C4-2B (cell line): ENCODE results near the gene PCDHGC5.

Source experiments
- H3K27ac ChIP-seq: fragments of 450-650 bp; 2 replicates; pipeline ENCODE4 v1.5.1; 2017
- ZFX ChIP-seq: fragments of 450-650 bp; IDR thresholded peaks from 2 replicates; pipeline ENCODE4 v1.6.1; 2017
- TF ChIP-seq, protein P1 (sequence below): fragments of 450-650 bp; conservative IDR thresholded peaks from 2 replicates; pipeline ENCODE4 v1.5.1; 2017; ENCODE audit warnings: mild to moderate bottlenecking

The PCDHGC5 gene

DNA sequence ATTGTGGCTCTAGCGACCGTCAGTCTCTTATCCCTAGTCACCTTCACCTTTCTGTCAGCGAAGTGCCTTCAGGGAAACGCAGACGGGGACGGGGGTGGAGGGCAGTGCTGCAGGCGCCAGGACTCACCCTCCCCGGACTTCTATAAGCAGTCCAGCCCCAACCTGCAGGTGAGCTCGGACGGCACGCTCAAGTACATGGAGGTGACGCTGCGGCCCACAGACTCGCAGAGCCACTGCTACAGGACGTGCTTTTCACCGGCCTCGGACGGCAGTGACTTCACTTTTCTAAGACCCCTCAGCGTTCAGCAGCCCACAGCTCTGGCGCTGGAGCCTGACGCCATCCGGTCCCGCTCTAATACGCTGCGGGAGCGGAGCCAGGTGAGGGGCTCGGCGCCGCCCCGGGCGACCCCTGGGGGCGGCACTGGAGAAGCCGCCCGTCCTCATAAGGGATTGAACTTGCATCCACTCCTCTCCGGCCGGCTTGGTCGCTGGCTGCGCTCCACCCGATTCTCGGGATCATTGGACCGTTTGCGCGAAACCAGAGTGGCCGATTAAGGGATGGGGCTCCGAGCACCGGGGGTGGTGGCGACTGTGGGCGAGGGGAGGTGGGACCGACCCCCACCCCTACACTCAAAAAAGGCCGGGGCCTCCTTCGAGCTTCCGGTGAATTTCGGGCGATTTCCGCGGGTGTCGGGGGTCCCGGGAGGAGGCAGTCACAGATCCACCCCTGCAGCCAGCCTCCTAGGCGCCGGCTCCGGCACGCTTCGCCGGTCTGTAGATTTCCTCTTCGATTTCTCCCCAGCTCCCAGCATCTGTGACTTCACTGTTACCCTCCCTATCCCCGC lies 2.7 kb downstream of the PCDHGC5 start:
- TF ChIP-seq ZFX = no peak
- TF ChIP-seq, protein P1, sequence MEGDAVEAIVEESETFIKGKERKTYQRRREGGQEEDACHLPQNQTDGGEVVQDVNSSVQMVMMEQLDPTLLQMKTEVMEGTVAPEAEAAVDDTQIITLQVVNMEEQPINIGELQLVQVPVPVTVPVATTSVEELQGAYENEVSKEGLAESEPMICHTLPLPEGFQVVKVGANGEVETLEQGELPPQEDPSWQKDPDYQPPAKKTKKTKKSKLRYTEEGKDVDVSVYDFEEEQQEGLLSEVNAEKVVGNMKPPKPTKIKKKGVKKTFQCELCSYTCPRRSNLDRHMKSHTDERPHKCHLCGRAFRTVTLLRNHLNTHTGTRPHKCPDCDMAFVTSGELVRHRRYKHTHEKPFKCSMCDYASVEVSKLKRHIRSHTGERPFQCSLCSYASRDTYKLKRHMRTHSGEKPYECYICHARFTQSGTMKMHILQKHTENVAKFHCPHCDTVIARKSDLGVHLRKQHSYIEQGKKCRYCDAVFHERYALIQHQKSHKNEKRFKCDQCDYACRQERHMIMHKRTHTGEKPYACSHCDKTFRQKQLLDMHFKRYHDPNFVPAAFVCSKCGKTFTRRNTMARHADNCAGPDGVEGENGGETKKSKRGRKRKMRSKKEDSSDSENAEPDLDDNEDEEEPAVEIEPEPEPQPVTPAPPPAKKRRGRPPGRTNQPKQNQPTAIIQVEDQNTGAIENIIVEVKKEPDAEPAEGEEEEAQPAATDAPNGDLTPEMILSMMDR = no peak
- no peak overlapping the region for H3K27ac ChIP-seq

DNA sequence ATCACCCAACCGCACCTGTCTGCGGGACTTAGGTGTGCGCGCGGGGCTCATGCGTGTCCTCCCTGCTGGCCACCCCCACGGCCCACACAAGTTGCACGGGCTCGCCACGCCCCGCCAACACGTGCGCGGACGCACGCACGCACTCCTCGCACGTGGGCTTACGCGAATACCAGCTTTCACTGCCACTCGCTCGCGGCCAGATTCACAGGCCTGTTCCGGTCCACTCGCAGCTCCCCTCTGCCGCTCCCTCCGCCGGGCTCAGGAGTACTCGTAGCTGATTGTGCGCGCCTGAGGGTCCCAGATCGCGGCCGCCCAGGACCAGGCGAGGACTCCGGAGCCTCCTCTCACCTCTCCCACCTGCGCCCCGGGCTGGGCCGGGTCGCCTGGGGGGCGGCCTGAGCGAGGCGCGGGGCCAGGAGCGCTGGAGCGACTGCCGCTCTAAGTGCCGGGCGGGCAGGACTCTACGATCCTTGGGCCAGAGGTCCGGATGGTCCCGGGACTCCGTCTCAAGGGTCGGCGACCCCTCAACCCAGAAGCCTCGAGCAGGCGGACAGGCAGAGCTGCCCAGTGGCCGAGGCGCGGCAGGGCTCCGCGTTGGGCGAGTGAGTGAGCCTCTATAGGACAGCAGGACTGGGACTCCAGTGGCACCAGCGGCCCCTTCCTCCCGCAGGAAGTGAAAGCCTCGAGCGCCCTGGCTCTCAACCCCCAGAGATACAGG lies 3.4 kb downstream of the PCDHGC5 start:
- no peak for TF ChIP-seq ZFX
- TF ChIP-seq, protein P1 = no peak
- no peak overlapping the region for H3K27ac ChIP-seq

DNA sequence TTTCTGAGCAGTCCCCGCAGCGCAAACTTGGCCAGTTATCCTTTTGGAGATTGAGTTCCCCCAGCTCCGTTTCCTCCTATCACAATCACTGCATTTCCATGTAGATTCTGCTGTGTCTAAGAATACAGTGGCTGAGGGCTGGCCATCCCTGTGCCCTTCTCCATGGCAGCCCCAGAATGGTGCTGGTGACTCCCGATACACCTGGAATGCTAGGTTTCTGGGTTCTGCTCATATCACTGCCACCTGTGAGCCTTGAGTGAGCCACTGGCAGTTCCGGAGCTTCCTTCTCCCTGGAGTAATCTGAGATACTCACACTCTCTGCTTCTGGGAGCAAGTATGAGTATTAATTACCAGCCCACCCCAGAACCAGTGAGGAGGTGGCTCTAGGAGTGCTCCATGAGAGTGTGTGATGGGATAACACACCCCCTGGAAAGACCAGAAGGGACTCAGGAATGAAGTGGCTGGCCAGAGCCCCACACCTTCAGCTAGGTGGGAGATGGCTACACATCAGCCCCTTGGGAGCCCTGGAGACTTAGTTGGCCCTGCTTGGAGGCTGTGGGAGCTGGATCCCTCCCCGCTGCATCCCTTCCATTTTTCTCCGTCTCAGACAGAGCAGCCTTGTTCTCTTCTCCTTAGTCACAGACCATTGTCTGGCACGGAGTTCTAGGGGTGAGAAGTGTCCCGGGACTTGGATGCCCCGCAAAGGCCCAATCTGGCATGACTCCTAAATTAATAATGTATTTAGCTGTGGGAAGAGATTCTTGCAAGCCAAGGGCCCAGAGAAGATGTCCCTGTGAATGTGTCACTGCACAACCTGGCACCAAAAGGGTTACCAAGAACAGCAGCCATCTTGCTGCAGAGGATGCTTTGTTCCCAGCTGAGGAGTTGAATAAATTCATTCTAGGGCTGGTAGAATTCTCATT lies 4.9 kb downstream of the PCDHGC5 start:
- H3K27ac ChIP-seq = no peak overlapping the region
- TF ChIP-seq ZFX = no peak
- TF ChIP-seq, protein P1 = no peak

DNA sequence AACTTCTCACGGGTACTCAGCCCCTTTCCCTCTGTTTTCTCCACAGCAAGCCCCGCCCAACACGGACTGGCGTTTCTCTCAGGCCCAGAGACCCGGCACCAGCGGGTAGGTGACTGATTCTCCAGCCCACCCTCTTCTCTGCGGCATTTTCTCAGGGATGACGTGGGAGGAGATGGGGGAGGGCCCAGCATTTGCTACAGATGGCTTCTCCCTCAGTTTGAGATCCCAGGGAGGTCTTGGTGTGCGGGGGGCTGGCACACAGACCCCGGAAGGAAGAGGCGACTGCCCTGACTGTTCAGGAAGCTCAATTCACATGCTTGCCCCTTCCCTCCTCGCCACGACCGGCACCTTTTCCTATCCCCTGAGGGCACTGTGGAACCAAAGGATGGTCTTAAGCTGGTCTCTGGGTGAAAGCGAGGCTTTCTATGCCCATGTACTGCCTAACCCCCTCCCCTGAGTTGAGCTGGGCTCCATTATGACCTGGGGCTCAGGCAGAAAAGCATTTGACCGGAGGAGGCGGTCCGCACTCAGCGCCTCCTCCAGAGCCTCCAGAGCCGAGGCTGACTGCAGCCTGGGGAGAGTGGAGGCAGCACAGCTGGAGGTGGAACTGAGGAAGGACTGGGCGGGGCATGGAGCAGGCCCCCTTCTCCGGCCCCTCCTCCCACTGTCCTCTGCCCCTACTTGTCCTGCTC lies 6.0 kb downstream of the PCDHGC5 start:
- no peak overlapping the region for H3K27ac ChIP-seq
- TF ChIP-seq ZFX = no peak
- TF ChIP-seq, protein P1 = no peak

DNA sequence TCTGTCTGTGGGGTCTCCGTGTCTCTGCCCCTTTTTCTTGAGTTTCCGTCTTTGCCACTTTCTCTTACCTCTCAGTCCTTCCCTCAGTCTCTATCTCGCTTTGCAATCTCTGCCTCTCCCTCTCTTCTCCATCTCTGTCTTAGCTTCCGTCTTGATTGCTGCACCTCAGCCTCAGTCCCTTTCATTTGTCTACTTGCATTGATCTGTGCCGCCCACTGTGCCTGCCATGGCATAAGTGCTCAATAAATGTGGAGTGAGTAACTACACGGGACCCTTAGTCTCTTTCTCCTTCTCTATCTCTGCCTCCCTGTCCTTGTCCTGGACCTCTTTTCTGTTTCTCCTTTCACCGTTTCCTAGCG lies 6.6 kb downstream of the PCDHGC5 start:
- TF ChIP-seq, protein P1 = no peak
- no peak for TF ChIP-seq ZFX
- no peak overlapping the region for H3K27ac ChIP-seq

DNA sequence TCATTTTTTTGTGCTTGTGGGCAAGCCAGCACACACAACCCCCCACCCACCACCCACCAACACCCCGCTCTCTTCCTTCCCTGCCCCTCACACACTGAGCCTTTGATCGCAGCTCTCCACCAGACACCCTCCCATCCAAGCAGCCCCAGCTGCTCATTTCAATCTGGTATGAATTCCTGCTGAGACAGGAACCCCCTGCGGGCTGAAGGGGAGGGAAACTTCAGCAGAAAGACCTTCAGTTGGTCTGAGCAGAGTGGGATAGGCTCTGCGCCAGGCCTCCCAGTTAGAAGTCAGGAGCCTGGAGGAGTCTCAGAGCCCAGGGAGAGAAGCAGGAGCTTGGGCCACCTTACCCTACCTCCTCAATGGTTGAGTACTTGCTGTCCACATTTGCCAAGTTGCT lies 7.2 kb downstream of the PCDHGC5 start:
- H3K27ac ChIP-seq = no peak overlapping the region
- TF ChIP-seq, protein P1 = no peak
- no peak for TF ChIP-seq ZFX
